Stimulated activated CD8-positive, alpha-beta memory T cell treated with anti-CD3 and anti-CD28 coated beads, Interleukin-2, amount 100 ng/mL, for 48 hours (primary cell): ENCODE measurements around the gene ANKRD44.
"Not testable (repeated sequence)": the region's sequence is repeated elsewhere in the genome, so short reads cannot be mapped to it uniquely, and the experiment has no call there.

Experiments
- DNase-seq, 2 donors: peaks; one replicate each; pipeline ENCODE4 v3.0.0-alpha.2; 2020; ENCODE audit warnings: low read depth in 2 of 2

ANKRD44 gene

DNA sequence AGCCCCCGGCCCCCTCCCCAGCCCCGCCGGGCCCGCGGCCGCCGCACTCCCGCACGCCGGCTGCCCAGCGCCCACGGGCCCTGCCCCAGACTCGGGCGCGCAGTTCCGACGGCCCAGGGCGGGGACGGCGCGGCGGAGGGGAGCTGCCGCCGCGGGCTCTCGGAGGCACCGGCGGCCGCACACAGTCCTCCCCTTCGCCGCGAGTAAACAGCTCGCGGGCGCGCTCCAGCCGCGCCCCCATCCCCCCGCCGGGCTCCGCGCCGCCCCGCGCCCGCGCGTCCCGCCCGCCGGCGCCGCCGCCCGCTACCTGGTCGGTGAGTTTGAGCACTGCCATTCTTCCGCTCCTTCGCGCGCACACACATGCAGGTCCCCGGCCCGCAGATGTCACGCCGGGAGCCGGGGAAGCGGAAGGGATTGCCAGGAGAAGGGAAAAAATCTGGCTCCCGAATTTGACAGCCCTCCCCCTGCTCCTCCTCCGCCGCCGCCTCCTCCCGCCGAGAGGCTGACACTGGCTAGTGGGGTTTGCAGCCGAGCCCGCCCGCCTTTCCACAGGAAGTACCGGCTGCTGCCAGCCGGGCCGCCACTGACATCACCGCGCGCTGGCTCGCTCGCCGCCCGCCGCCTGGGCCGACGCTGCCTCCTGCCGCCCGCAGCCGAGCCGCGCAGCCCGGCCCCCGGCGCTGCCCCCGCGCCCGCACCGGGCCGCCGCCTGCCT, at the start of gene ANKRD44:
Gene ANKRD44, minus strand, starts transcription at position 510 of the 715 bp plus-strand sequence. Its CDS starts 176 bp downstream, at position 334.
- peak; percentile 81 to 82 for DNase-seq

DNA sequence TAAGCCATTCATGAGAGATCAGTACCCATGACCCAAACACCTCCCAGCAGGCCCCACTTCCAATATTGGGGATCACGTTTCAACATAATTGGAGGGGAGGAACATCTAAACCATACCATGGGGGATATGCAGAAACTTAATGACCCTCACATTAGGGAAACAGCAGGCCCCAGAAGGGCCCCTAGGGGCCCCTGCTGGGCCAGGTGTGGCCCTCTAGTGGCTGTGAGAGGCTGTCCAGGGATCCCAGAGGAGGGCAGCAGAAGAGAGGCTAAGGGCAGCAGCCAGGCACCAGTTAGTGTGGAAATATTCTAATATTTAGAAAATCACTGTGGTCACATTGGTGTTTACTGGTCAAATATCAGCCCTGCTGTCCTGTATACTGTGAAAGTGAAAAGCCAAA, 49.3 kb upstream of the ANKRD44 start:
- DNase-seq = no peak

DNA sequence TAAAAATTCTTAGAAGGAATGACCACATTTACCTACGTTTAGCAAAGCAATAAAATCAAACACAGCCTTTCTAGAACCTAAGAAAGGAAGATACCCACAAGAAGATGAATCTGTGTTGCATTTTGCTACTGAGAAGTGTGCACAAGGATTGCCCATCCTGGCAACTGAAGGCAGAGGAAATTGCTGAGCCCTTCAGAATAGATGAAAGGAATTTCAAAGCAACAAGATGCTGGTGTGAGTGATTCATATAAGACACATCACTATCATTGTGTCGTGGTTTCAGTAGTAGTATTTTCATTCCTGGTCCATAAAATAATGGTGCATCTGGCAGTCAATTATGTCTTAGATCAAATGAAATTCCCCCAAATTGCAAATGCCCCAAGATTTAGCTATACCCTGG, 48.4 kb upstream of the ANKRD44 start:
- no peak for DNase-seq

DNA sequence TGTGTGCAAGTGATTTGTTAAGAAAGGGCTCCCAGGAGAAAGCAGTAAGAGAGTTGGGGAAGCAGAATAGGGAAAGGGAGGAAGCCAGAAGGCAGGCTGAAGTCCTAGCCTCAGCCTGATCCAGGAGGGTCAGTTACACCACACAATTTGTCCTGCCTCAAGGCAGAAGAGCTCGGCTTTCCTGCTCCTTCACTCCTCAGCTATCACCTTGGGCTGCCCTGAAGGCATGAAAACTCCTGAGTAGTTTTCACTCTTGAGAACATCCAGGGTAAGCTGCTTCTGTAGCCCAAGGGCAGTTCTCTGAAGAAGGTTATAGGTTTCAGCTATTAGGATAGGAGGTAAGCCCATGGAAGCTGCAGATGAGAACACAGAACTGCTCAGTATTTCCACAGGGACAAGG, 47.4 kb upstream of the ANKRD44 start:
- DNase-seq = no peak

DNA sequence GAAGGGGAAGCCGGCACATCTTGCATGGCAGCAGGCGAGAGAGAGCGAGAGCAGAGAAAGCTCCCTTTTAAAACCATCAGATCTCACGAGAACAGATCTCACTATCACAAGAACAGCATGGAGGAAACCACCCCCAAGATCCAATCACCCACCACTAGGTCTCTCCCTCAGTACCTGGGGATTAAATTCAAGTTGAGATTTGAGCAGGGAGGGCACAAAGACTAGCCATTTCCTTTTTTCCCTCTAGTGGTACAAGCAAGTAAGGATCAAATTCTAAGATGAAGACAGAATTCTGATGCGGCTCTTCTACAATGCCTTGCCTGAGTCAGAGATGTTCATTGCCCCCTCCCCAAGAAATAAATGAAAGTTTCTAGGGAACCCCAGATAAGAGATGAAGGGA, 45.6 kb upstream of the ANKRD44 start:
- DNase-seq = no peak

GRCh38 chr2:197354169-197354558, 43.6 kb upstream of the ANKRD44 start:
- no peak for DNase-seq

DNA sequence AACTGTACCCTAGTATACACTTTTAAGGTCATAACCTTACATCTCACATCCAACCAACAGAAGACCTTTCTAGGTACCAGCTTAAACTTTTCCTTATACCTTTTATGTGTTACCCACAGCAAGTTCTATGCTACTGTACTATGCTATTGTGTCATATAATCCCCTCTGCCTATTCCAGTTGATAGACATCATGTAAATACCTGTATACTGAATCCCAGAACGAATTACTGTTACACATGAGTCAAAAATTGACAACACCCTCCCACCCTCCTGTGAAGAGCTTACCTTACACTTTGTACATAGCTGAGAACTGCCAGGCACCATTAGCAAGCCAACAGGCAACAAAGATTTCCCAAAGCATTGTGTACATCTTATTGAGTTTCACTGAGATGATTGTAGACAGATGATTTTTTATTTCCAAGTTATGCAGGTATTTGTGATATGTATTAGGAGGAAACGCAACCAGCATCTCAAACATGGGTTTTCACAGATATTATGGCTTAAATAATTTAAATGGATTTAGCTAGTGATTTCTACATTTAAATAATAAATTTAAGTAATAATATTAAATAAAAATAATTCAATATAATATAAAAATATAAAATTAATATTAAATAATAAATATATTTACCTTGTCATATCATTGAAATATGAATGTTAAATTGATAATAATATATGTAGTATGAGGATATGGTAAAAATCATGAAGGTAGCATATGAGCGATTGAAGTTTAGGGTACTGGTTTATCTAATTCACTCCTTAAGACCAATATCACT, 43.0 kb upstream of the ANKRD44 start:
- DNase-seq = no peak

DNA sequence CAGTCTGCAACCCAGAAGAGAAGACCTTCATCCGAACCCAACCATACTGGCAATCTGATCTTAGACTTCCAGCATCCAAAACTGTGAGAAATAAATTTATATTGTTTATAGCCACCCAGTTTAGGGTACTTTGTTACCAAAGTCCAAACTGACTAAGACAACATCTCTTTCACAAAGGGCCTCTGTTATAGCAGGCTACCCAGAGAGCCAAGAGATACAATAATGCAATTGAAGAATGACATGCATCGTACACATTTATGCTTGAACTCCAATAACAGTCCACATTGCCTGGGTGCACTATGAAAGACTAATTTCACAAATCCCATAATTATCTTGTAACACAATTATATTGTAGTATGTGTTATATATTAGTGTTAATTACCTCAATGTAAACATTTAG, 39.1 kb upstream of the ANKRD44 start:
- no peak for DNase-seq

DNA sequence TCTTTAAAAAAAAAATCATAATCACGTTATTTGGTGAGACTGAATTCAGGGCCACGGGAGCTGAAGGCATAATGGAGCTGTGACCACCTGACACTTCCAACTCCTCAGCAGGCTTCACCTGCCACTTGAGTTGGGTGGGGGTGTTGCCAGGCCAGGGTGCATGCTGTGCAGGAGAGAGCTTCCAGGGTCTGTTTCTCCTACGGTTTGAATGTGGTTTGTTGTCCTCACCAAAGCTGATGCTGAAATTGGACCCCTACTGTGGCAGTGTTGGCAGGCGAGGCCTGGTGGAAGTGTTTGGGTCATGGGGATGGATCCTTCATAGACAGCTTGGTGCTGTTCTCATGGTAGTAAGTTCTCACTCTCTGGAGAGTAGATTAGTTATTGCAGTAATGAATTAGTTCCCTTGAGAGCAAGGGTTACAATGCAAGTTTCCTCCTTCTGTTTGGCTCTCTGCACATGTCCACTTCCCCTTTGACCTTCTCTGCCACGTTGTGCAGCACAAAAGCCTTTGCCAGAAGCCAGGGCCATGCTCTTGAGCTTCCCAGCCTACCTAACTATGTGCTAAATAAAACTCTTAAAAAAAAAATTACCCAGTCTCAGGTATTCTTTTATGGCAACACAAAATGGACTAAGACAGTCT, 38.3 kb upstream of the ANKRD44 start:
- DNase-seq = no peak

DNA sequence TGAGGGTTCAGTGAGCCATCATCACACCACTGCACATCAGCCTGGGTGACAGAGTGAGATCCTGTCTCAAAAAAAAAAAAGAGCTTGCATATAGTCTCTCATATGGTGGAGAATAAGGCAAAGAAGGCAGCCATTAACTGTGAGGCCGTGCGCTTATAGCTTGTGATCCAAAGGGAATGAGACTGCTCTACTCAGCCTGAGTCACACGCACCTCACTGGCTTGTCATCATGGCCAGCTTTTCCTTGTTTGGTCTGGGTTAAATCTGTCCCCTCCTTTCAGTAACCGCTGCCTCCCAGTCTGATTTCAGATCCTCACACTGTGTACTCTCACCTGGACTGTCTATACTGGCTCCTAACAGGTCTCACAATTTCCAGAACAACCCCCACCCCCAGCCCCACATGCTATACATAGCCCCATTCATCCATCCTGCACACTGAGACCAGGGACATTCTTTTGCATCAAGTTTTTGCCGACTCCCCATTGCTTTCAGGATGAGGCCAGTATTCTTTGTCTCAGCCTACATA, 35.3 kb upstream of the ANKRD44 start:
- DNase-seq = no peak

DNA sequence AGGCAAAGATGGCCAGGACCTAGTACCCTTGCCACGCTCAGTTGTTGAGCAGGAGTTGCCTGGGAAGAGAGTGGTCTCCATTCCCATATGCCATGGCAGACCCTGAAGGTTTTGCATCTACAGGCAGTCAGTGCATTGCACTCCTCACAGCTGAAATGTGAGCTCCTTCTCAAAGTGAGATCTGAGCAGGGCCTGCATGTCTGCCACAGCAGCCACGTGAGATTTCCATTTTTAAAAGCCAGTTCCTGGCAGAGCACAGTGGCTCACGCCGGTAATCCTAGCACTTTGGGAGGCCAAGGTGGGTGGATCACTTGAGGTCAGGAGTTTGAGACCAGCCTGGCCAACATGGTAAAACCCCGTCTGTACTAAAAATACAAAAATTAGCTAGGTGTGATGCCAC, 33.4 kb upstream of the ANKRD44 start:
- DNase-seq = not testable (repeated sequence)

GRCh38 chr2:197340591-197340990, 30.0 kb upstream of the ANKRD44 start:
- DNase-seq = no peak

DNA sequence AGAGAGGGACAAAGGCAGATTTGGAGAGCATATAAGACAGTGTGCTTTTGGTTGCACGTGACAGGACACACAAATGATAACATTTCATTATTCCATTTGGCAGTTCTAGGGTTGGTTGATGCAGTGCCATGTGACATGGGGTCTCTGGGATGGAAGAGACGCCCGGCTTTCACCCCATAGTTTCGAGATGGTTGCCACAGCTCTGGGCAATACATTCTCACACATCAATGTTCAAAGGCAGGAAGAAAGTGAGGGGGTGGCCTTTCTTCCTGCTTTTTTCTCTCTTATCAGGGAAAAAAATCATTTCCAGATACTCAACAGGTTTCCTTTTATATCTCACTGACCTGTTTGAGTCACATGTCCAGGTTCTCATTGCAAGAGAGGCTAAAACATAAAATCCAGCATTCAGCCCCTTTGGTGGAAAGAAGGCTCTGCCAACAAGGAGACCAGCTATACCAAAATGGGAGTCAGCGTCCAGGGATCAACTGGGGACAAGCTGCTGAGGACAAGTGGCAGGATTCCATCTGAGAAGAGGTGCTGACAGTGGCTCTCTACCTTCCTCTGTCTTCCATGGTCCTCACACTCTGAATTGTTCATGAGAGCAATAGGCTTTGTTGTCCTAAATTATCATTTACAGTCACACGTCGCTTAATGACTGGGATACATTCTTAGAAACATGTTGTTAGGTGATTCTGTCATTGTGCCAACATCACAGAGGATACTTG, 29.1 kb upstream of the ANKRD44 start:
- no peak for DNase-seq

- no peak for DNase-seq
These were observed 28.4 kb upstream of the ANKRD44 start for GRCh38 chr2:197339016-197339415.

DNA sequence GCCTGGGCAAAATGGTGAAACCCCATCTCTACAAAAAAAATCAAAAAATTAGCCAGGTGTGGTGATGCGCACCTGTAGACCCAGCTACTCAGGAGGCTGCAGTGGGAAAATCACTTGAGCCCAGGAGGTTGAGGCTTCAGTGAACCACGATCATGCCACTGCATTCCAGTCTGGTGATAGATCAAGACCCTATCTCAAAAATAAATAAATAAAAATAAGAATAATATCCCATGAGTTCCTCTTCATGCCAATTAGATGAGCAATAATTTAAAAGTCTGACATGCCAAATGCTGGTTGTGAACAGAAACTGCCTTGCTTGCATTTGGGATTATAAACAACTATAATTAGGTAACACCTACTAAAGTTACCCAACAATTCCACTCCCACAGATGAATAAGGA, 22.1 kb upstream of the ANKRD44 start:
- no peak for DNase-seq

GRCh38 chr2:197328461-197328860, 17.9 kb upstream of the ANKRD44 start:
- no peak for DNase-seq

DNA sequence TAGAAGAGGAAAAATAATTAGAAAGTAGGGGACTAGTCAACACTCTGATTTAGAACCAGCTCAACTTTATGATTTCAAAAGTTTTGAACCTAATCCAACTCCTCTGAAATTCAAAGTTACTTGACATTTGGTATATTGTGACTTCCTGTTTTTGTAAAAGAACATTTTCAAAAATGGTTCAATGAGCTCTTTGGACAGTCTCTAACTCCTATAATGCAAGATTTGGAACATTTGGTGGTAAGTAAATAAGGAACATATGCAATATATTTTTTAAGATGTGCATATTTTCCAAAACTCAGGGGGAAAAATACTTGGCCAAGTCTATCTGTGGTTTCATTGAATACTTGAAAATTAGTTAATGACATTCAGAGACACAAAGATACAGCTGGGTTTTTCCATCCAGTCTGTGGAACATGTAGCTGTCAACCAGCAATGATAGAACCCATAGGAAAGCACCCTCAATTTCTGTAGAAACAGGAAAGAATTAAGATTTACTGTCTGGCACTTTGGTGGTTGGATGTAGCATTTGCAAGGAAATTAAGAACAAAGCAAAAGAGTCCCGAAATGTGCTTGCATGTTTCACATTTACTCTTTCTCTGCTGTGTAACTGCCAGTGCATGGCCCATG, 17.0 kb upstream of the ANKRD44 start:
- no peak for DNase-seq

DNA sequence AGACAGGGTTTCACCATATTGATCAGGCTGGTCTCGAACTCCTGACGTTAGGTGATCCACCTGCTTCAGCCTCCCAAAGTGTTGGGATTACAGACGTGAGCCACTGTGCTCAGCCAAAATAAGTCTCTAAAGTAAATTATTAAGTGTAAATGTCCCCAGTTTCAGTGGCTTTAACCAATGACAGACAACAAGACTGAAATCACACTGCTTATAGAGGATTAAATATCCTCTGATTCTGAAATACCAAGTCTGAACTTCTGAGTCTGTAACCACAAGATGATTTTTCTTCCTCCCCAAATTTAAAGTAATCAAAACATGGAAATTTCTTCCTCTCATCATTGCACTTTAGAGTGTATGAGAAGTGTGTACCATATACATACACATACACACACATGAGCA, 16.5 kb upstream of the ANKRD44 start:
- no peak for DNase-seq

- no peak for DNase-seq
These were observed 14.2 kb upstream of the ANKRD44 start for GRCh38 chr2:197324801-197325200.

- no peak for DNase-seq
These were observed 12.4 kb upstream of the ANKRD44 start for GRCh38 chr2:197322724-197323720.
